SK-N-SH (cell line): Measurements from ENCODE around the gene KY. TPM values are rescaled to one million over a fixed set of nuclear protein-coding genes. Genes with fewer than 3 reads are reported as not detected.

Experiments
- CTCF ChIA-PET: fragments of 300-600, 350-600 bp; formaldehyde crosslinking; extraction: SDS; loops from one replicate; lab custom pipeline; 2021; lab: Yijun Ruan, JAX
- POLR2A ChIA-PET: fragments of 350-600 bp; sonication (Branson Sonifier 250); formaldehyde crosslinking; extraction: SDS; loops from one replicate; lab custom pipeline; 2020; ENCODE audit warnings: antibody characterized with exemption, inconsistent platforms; lab: Yijun Ruan, JAX
- DNase-seq: peaks from one replicate; pipeline ENCODE4 v3.0.0; 2012
- H2AFZ ChIP-seq: fragments of 200-600 bp; sonication (generic); 2 replicates; pipeline ENCODE4 v1.8.1; 2016; ENCODE audit warnings: antibody characterized with exemption, mild to moderate bottlenecking, low read depth
- H3F3A ChIP-seq: fragments of 200-600 bp; sonication (generic); replicated peaks from 2 replicates; pipeline ENCODE3; 2016; ENCODE audit warnings: antibody characterized with exemption, mild to moderate bottlenecking; ENCODE audit not compliant: insufficient read depth
- H3K27ac ChIP-seq, 2 experiments: fragments of 200-500 bp in 1 of 2; fragments of 200-600 bp in 1 of 2; sonication (Bioruptor generic) in 1 of 2; sonication (generic), shearing (Covaris generic) in 1 of 2; 2 replicates each; pipeline versions ENCODE4 v1.5.1 to v1.6.1; 2014 to 2016; ENCODE audit warnings: low read depth in 2 of 2, inconsistent platforms in 1 of 2, low read length in 1 of 2, mild to moderate bottlenecking in 1 of 2, mixed read lengths in 1 of 2
- H3K27me3 ChIP-seq: fragments of 200-600 bp; sonication (generic), shearing (Covaris generic); 2 replicates; pipeline ENCODE4 v1.6.1; 2016; ENCODE audit warnings: mixed run types; ENCODE audit not compliant: insufficient read depth
- H3K36me3 ChIP-seq, 2 experiments: fragments of 200-500 bp in 1 of 2; fragments of 200-600 bp in 1 of 2; sonication (Bioruptor generic) in 1 of 2; sonication (generic) in 1 of 2; replicated peaks in 1 of 2; 2 replicates each; pipeline versions ENCODE3 to v1.5.1; 2014 to 2016; ENCODE audit warnings: low read length in 1 of 2, mild to moderate bottlenecking in 1 of 2; ENCODE audit not compliant: insufficient read depth in 2 of 2, control insufficient read depth in 1 of 2
- H3K4me1 ChIP-seq, 2 experiments: fragments of 200-500 bp in 1 of 2; fragments of 200-600 bp in 1 of 2; sonication (Bioruptor generic) in 1 of 2; sonication (generic), shearing (Covaris generic) in 1 of 2; 2 replicates each; pipeline versions ENCODE4 v1.5.1 to v1.6.1; 2014 to 2016; ENCODE audit warnings: low read depth in 1 of 2, low read length in 1 of 2, mixed run types in 1 of 2; ENCODE audit not compliant: insufficient read depth in 2 of 2, control insufficient read depth in 1 of 2
- H3K4me2 ChIP-seq: fragments of 200-600 bp; sonication (generic), shearing (Covaris generic); 2 replicates; pipeline ENCODE4 v1.6.1; 2017; ENCODE audit warnings: mixed run types
- H3K4me3 ChIP-seq, 2 experiments: fragments of 200-500 bp in 1 of 2; fragments of 200-600 bp in 1 of 2; sonication (Bioruptor generic) in 1 of 2; sonication (generic), shearing (Covaris generic) in 1 of 2; 2 replicates each; pipeline versions ENCODE4 v1.5.1 to v1.8.1; 2014 to 2016; ENCODE audit warnings: low read depth in 2 of 2, inconsistent platforms in 1 of 2, low read length in 1 of 2, mild to moderate bottlenecking in 1 of 2, mixed read lengths in 1 of 2, moderate library complexity in 1 of 2
- H3K79me2 ChIP-seq: fragments of 200-600 bp; sonication (generic); 2 replicates; pipeline ENCODE4 v1.8.1; 2017; ENCODE audit warnings: mild to moderate bottlenecking; ENCODE audit not compliant: insufficient read depth
- H3K9ac ChIP-seq: fragments of 200-600 bp; sonication (generic); 2 replicates; pipeline ENCODE4 v1.6.1; 2017; ENCODE audit warnings: mixed run types
- H3K9me2 ChIP-seq: fragments of 200-600 bp; sonication (generic); 2 replicates; pipeline ENCODE4 v1.6.1; 2017; ENCODE audit warnings: mixed run types
- H3K9me3 ChIP-seq: fragments of 200-600 bp; sonication (generic); 2 replicates; pipeline ENCODE4 v1.6.1; 2017; ENCODE audit warnings: mixed run types, mild to moderate bottlenecking, moderate library complexity
- H4K20me1 ChIP-seq: fragments of 200-600 bp; sonication (generic); 2 replicates; pipeline ENCODE4 v1.6.1; 2017; ENCODE audit warnings: mild to moderate bottlenecking, mixed run types; ENCODE audit not compliant: insufficient read depth
- EP300 ChIP-seq, 2 experiments: IDR thresholded peaks; 2 replicates each; pipeline versions ENCODE4 v1.4.0 to v1.6.1; 2012; ENCODE audit warnings: borderline replicate concordance in 1 of 2, low read depth in 1 of 2, low read length in 1 of 2
- EZH2phosphoT487 ChIP-seq: fragments of 200-600 bp; sonication (generic); IDR thresholded peaks from 2 replicates; pipeline ENCODE4 v1.6.1; 2017; ENCODE audit warnings: low read depth, mixed run types, mild to moderate bottlenecking, antibody characterized with exemption, moderate library complexity, borderline replicate concordance
- FOXM1 ChIP-seq: IDR thresholded peaks from 2 replicates; pipeline ENCODE4 v1.4.0; 2012; ENCODE audit warnings: low read depth, mild to moderate bottlenecking
- JUND ChIP-seq: IDR thresholded peaks from 2 replicates; pipeline ENCODE4 v1.4.0; 2012
- MEF2A ChIP-seq: IDR thresholded peaks from 2 replicates; pipeline ENCODE4 v1.4.0; 2012; ENCODE audit warnings: low read depth, borderline replicate concordance
- NFIC ChIP-seq: IDR thresholded peaks from 2 replicates; pipeline ENCODE4 v1.4.0; 2012; ENCODE audit warnings: borderline replicate concordance
- NRF1 ChIP-seq: IDR thresholded peaks from 2 replicates; pipeline ENCODE4 v1.6.1; 2012; ENCODE audit warnings: low read depth, mild to moderate bottlenecking, low read length
- POLR2AphosphoS5 ChIP-seq: IDR thresholded peaks from 2 replicates; pipeline ENCODE4 v1.6.1; 2012; ENCODE audit warnings: low read depth, low read length
- RAD21 ChIP-seq: IDR thresholded peaks from 2 replicates; pipeline ENCODE4 v1.6.1; 2012; ENCODE audit warnings: mild to moderate bottlenecking, low read length
- RCOR1 ChIP-seq: fragments of 150-350 bp; IDR thresholded peaks from 2 replicates; pipeline ENCODE4 v1.6.1; 2017; ENCODE audit warnings: antibody characterized with exemption, low read length
- RFX5 ChIP-seq: IDR thresholded peaks from 2 replicates; pipeline ENCODE4 v1.6.1; 2012; ENCODE audit warnings: mild to moderate bottlenecking, improper control_type of control experiment, low read length
- SMC3 ChIP-seq: IDR thresholded peaks from 2 replicates; pipeline ENCODE4 v1.6.1; 2012; ENCODE audit warnings: low read depth, low read length, improper control_type of control experiment
- TCF12 ChIP-seq: IDR thresholded peaks from 2 replicates; pipeline ENCODE4 v1.4.0; 2012
- WGBS: methylation state at CpG from one replicate; pipeline ENCODE4 v1.1.6; 2017; ENCODE audit warnings: low lambda C conversion rate; 5-methylcytosine and 5-hydroxymethylcytosine counted together
- polyA plus RNA-seq, 3 experiments: library from polyadenylated mRNA; depleted of rRNA; stranded (reverse); fragments of >200 nt; gene quantifications; 2 replicates each; pipeline ENCODE4 v1.2.3, GENCODE V29; 2012
- TF ChIP-seq, protein P1 (sequence below): IDR thresholded peaks from 2 replicates; pipeline ENCODE4; 2012
- TF ChIP-seq, protein P2 (sequence below): fragments of 150-350 bp; IDR thresholded peaks from 2 replicates; pipeline ENCODE4 v1.6.1; 2017; ENCODE audit warnings: antibody characterized with exemption, low read length, low read depth, borderline replicate concordance
- TF ChIP-seq, protein P3 (sequence below): IDR thresholded peaks from 2 replicates; pipeline ENCODE4 v1.4.0; 2012; ENCODE audit warnings: low read depth
- TF ChIP-seq, protein P4 (sequence below): fragments of 150-350 bp; IDR thresholded peaks from 2 replicates; pipeline ENCODE4 v1.6.1; 2016; ENCODE audit warnings: mild to moderate bottlenecking, low read depth, low read length

Gene KY
- polyA plus RNA-seq, 1 of the 3 experiments (the other 2 are of a cell fraction): 2.4 TPM

DNA sequence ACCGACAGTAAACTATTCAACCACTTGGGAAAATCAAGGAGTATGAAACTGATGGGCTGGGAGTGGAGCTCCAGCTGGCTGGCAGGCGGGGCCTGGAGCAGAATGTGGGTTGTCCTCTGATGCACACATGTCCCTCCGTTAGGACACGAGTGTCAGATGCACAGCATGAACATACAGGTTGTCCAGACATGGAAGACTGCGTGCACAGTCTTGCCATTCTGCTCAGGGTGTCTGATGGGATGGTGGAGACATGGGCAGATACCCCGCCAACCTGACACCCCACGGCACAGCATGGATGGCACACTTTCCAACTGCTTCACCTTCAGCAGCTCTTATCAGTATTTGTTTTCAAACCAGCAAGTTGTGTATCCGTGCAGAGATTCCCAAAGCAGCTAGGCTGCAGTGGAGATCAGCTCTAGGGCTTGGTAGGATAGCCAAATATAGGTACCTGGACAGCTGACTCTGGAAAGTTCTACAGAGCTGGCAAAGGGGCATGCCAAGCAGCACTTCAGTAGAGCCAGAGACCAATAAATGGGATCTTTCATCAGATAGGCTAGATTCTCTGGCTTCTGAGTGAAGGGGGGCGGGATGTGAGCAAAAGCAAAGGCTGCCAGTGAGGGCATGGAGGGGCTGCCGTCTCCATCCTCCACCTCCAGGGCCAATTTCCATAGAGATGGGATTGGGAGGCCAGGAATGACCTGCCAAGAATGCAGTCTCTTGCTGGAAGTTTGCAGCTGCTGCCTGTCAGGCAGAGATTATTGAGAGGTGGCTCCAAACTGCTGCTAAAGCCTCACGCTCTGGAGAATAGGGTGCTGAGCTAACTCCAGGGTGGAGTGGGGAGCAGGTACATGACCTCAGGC lies 47.2 kb upstream of the KY start:
- no peak overlapping the region for H2AFZ ChIP-seq
- H4K20me1 ChIP-seq: no peaks in the 10 kb centered on the region
- POLR2A ChIA-PET: no interaction called here
- no peak overlapping the region for H3K27ac ChIP-seq
- 76% methylated on average over 11 of the region's 11 CpGs for WGBS
- DNase-seq: no peak
- H3K36me3 ChIP-seq: no peaks in the 10 kb centered on the region
- H3K79me2 ChIP-seq: no peaks in the 10 kb centered on the region
- CTCF ChIA-PET: no interaction called here
- TF ChIP-seq, protein P1, sequence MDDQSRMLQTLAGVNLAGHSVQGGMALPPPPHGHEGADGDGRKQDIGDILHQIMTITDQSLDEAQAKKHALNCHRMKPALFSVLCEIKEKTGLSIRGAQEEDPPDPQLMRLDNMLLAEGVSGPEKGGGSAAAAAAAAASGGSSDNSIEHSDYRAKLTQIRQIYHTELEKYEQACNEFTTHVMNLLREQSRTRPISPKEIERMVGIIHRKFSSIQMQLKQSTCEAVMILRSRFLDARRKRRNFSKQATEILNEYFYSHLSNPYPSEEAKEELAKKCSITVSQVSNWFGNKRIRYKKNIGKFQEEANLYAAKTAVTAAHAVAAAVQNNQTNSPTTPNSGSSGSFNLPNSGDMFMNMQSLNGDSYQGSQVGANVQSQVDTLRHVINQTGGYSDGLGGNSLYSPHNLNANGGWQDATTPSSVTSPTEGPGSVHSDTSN: no peak
- no peak for TF ChIP-seq EZH2phosphoT487
- no peak for TF ChIP-seq RFX5
- no peak for TF ChIP-seq EP300 (IDR thresholded peaks at IDR 0.05; ENCODE audit: borderline replicate concordance in 1 of 2, low read depth in 1 of 2, low read length in 1 of 2)
- TF ChIP-seq RAD21: no peak
- TF ChIP-seq JUND: no peak
- no peak for TF ChIP-seq TCF12
- no peak for TF ChIP-seq MEF2A
- TF ChIP-seq SMC3: no peak
- TF ChIP-seq, protein P2, sequence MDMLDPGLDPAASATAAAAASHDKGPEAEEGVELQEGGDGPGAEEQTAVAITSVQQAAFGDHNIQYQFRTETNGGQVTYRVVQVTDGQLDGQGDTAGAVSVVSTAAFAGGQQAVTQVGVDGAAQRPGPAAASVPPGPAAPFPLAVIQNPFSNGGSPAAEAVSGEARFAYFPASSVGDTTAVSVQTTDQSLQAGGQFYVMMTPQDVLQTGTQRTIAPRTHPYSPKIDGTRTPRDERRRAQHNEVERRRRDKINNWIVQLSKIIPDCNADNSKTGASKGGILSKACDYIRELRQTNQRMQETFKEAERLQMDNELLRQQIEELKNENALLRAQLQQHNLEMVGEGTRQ: no peak
- TF ChIP-seq, protein P3, sequence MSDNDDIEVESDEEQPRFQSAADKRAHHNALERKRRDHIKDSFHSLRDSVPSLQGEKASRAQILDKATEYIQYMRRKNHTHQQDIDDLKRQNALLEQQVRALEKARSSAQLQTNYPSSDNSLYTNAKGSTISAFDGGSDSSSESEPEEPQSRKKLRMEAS: no peak
- no peak for TF ChIP-seq NFIC
- no peak for TF ChIP-seq POLR2AphosphoS5
- TF ChIP-seq, protein P4, sequence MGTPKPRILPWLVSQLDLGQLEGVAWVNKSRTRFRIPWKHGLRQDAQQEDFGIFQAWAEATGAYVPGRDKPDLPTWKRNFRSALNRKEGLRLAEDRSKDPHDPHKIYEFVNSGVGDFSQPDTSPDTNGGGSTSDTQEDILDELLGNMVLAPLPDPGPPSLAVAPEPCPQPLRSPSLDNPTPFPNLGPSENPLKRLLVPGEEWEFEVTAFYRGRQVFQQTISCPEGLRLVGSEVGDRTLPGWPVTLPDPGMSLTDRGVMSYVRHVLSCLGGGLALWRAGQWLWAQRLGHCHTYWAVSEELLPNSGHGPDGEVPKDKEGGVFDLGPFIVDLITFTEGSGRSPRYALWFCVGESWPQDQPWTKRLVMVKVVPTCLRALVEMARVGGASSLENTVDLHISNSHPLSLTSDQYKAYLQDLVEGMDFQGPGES: no peak
- no peak for TF ChIP-seq FOXM1
- no peak for TF ChIP-seq NRF1
- TF ChIP-seq RCOR1: no peak
- TF ChIP-seq, all 33 proteins: peak for 0
- H3K9me2 ChIP-seq: no peaks in the 10 kb centered on the region
- no peak overlapping the region for H3K4me3 ChIP-seq
- no peaks in the 10 kb centered on the region for H3F3A ChIP-seq
- no peak overlapping the region for H3K4me2 ChIP-seq
- H3K27me3 ChIP-seq: no peaks in the 10 kb centered on the region
- no peak overlapping the region for H3K9ac ChIP-seq
- H3K4me1 ChIP-seq: no peaks in the 10 kb centered on the region; a peak in 1 of 4 replicates
- no peaks in the 10 kb centered on the region for H3K9me3 ChIP-seq
